ENCODE results near the gene TSPAN18.

TSPAN18 gene

DNA sequence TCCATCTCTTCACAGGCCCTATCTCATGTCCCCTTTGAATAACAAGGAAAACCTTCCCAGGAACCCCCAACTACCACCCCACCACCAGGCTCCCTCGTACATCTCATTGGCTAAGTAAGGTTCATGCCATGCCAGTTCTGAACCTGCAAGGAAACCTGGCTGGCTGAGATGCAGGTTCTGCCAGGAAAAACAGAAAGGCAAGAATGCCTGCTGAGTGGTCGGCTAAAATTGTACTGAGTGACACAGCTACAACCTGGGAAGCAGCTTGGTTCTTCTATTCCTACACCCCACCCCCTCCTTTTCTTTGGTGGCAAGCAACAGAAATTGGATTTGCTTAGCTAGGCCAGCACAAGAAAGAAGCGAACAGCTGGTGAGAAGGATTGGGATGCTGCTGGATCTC lies 36.1 kb upstream of the TSPAN18 start:
- H3K36me3 ChIP-seq (ENCODE audit: insufficient read depth, insufficient read length, low read length), result no peaks in the 10 kb centered on the region
- peaks cover 2% of the 10 kb centered on the region for H3K27me3 ChIP-seq (ENCODE audit: insufficient read depth, insufficient read length)
- H3K4me3 ChIP-seq (ENCODE audit: insufficient read length, low read depth), result no peak overlapping the region
- no peak for TF ChIP-seq YY1 (IDR thresholded peaks at IDR 0.05; ENCODE audit: insufficient read depth, insufficient read length)
- no peak for TF ChIP-seq SUZ12 (IDR thresholded peaks at IDR 0.05; ENCODE audit: extremely low read depth, insufficient read depth, insufficient read length)
- TF ChIP-seq ZNF274 (IDR thresholded peaks at IDR 0.05; ENCODE audit: low read depth, low read length), result no peak
- H3K9me3 ChIP-seq (ENCODE audit: insufficient read depth, low read length), result peaks cover under 1% of the 10 kb centered on the region; the same call in 1 of the 2 replicates
- no peak overlapping the region for H3K9ac ChIP-seq (ENCODE audit: insufficient read length, low read depth)
- no peak for DNase-seq (ENCODE audit: low read depth, low spot score)
- H3K4me1 ChIP-seq (ENCODE audit: insufficient read depth, insufficient read length), result peaks cover 14% of the 10 kb centered on the region

DNA sequence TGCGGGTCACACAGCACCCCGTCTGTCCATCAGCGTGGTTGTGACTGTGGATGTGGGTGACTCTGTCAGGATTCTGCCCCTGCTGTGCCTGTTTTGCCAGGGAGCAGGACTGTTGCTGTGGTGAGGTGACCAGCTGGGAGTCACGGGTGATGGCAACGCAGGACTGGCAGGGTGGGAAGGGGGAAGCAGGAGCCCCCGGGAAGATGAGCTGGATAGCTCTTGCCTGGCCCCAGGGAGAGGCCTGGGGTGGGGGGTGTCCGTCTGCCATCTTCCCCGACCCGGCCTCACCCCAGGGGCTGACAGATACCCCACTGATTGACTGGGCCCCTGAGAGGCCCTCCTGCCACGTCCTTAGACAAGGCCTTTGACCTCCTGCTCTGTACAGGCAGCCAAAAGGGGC lies 34.3 kb upstream of the TSPAN18 start:
- DNase-seq (ENCODE audit: low read depth, low spot score), result no peak
- TF ChIP-seq SUZ12 (IDR thresholded peaks at IDR 0.05; ENCODE audit: extremely low read depth, insufficient read depth, insufficient read length) (no peak), ZNF274 (IDR thresholded peaks at IDR 0.05; ENCODE audit: low read depth, low read length) (no peak), YY1 (IDR thresholded peaks at IDR 0.05; ENCODE audit: insufficient read depth, insufficient read length) (no peak)
- Histone ChIP-seq H3K4me3 (ENCODE audit: insufficient read length, low read depth) (no peak overlapping the region), H3K36me3 (ENCODE audit: insufficient read depth, insufficient read length, low read length) (no peaks in the 10 kb centered on the region), H3K9me3 (ENCODE audit: insufficient read depth, low read length) (no peaks in the 10 kb centered on the region), H3K27me3 (ENCODE audit: insufficient read depth, insufficient read length) (peaks cover 2% of the 10 kb centered on the region), H3K9ac (ENCODE audit: insufficient read length, low read depth) (no peak overlapping the region), H3K4me1 (ENCODE audit: insufficient read depth, insufficient read length) (peaks cover 14% of the 10 kb centered on the region)

DNA sequence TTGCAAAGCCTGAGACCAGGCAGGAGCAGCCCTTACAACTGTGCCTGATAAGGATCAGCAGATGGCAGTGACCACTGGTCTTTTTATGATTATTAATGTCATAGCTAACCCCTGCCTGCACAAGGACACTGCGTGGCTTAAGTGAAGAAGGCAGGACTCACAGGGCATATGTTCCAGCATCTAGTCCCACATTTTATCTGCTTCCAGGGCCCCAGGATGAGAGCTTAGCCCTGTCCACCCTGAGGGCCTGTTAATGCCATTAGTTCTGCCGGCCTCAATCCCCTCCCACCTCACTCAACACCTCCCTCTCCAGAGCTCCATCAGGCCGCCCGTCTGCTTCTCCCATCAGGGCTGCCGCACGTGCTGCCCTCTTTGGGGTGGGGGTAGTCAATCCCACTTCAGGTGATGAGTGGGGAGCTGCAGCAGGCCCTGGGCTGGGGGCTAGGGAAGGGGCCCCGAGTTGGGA lies 33.1 kb upstream of the TSPAN18 start:
- Histone ChIP-seq H3K9ac (ENCODE audit: insufficient read length, low read depth) (no peak overlapping the region), H3K27me3 (ENCODE audit: insufficient read depth, insufficient read length) (no peaks in the 10 kb centered on the region), H3K4me3 (ENCODE audit: insufficient read length, low read depth) (no peak overlapping the region), H3K9me3 (ENCODE audit: insufficient read depth, low read length) (no peaks in the 10 kb centered on the region), H3K4me1 (ENCODE audit: insufficient read depth, insufficient read length) (peaks cover 9% of the 10 kb centered on the region), H3K36me3 (ENCODE audit: insufficient read depth, insufficient read length, low read length) (no peaks in the 10 kb centered on the region)
- TF ChIP-seq YY1 (IDR thresholded peaks at IDR 0.05; ENCODE audit: insufficient read depth, insufficient read length), result no peak
- DNase-seq (ENCODE audit: low read depth, low spot score), result no peak

DNA sequence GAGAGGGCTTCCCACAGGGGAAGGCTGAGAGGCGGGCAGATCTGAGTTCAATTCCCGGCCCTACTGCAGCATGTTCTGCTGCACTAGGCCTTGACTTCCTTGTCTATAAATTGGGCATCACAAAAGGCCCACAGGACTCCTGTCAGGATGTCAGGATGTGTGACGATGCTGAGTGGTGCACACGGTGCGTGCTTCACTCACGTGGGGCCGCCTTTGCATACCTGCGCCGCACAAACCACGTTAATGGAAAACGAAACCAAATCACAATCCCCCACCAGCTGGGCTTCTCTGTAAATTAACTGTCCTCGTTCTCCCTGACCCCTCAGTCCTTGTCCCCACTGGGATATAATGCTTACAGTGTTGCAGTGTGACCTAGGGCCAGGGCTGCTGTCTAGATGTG lies 32.3 kb upstream of the TSPAN18 start:
- Histone ChIP-seq H3K9ac (ENCODE audit: insufficient read length, low read depth) (no peak overlapping the region), H3K36me3 (ENCODE audit: insufficient read depth, insufficient read length, low read length) (no peaks in the 10 kb centered on the region), H3K4me1 (ENCODE audit: insufficient read depth, insufficient read length) (peaks cover 10% of the 10 kb centered on the region), H3K9me3 (ENCODE audit: insufficient read depth, low read length) (no peaks in the 10 kb centered on the region), H3K4me3 (ENCODE audit: insufficient read length, low read depth) (no peak overlapping the region), H3K27me3 (ENCODE audit: insufficient read depth, insufficient read length) (no peaks in the 10 kb centered on the region)
- DNase-seq (ENCODE audit: low read depth, low spot score), result no peak
- no peak for TF ChIP-seq ZNF274 (IDR thresholded peaks at IDR 0.05; ENCODE audit: low read depth, low read length)
- TF ChIP-seq YY1 (IDR thresholded peaks at IDR 0.05; ENCODE audit: insufficient read depth, insufficient read length), result no peak
- TF ChIP-seq SUZ12 (IDR thresholded peaks at IDR 0.05; ENCODE audit: extremely low read depth, insufficient read depth, insufficient read length), result no peak

DNA sequence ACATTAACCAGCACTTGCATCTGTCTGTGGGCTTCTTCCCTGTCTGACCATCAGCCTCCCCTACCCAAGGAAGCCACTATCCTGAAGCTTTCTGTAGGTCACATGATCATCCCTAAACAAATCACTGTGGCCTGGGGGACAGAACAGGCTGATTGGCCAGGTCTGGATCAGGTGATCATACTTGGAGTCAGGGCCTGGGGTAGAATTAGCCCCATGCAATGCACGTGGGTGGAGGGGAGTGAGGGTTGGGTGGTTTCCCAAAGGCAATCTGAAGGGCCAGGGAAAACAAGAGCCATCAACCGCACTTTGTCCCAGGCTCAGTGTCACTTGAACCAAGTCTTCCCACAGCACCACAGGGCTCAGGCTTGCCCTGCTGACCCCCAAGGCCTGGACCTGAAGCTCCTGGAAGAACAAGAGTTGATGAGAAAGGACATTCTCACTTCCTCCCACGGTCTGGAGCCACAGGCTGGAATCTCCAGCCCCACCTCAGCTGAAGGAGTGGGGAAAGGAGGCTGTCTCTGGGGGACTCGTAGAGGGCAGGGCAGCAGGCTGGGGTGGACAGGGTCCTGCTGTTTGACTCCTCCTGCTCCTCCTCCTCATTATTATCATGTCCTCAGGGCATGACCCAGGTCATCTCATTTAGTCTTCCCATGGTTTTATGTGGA lies 31.5 kb upstream of the TSPAN18 start:
- no peaks in the 10 kb centered on the region for H3K9me3 ChIP-seq (ENCODE audit: insufficient read depth, low read length)
- H3K4me1 ChIP-seq (ENCODE audit: insufficient read depth, insufficient read length), result peaks cover 13% of the 10 kb centered on the region
- TF ChIP-seq SUZ12 (IDR thresholded peaks at IDR 0.05; ENCODE audit: extremely low read depth, insufficient read depth, insufficient read length), result no peak
- TF ChIP-seq YY1 (IDR thresholded peaks at IDR 0.05; ENCODE audit: insufficient read depth, insufficient read length), result no peak
- no peak for TF ChIP-seq ZNF274 (IDR thresholded peaks at IDR 0.05; ENCODE audit: low read depth, low read length)
- no peaks in the 10 kb centered on the region for H3K36me3 ChIP-seq (ENCODE audit: insufficient read depth, insufficient read length, low read length)
- DNase-seq (ENCODE audit: low read depth, low spot score), result no peak
- H3K27me3 ChIP-seq (ENCODE audit: insufficient read depth, insufficient read length), result no peaks in the 10 kb centered on the region
- H3K4me3 ChIP-seq (ENCODE audit: insufficient read length, low read depth), result no peak overlapping the region
- H3K9ac ChIP-seq (ENCODE audit: insufficient read length, low read depth), result no peak overlapping the region

DNA sequence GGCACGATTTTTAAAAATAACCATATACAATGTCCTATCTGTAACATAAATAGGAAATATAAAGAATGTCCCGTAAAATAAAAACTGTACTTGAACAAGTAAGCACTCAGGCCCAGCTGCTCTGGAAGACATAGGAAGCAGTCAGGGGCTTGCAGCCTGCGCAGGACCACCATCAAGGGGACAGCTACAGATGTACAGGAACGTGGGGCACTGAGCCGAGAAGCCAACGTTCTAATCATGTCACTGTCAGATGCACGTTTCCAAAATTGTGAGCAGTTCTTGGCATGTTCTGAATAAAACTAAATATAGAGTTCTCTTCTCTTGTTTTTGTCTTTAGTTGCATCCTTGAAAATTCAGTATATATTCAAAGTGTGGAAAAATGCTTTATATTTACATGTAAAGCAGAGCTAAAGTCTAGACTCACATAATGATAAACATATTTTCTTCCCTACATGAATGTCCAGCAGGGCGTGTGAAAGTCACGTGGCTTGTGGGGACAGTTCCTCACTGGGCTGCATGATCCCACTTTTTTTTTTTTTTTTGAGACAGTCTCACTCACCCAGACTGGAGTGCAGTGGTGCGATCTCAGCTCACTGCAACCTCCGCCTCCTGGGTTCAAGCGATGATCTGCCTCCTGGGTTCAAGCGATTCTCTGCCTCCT lies 28.4 kb upstream of the TSPAN18 start:
- Histone ChIP-seq H3K4me3 (ENCODE audit: insufficient read length, low read depth) (no peak overlapping the region), H3K4me1 (ENCODE audit: insufficient read depth, insufficient read length) (peaks cover 21% of the 10 kb centered on the region), H3K9ac (ENCODE audit: insufficient read length, low read depth) (no peak overlapping the region), H3K9me3 (ENCODE audit: insufficient read depth, low read length) (peaks cover 3% of the 10 kb centered on the region; the same call in 1 of the 2 replicates), H3K36me3 (ENCODE audit: insufficient read depth, insufficient read length, low read length) (no peaks in the 10 kb centered on the region), H3K27me3 (ENCODE audit: insufficient read depth, insufficient read length) (no peaks in the 10 kb centered on the region)
- DNase-seq (ENCODE audit: low read depth, low spot score), result no peak
- TF ChIP-seq SUZ12 (IDR thresholded peaks at IDR 0.05; ENCODE audit: extremely low read depth, insufficient read depth, insufficient read length) (no peak), YY1 (IDR thresholded peaks at IDR 0.05; ENCODE audit: insufficient read depth, insufficient read length) (no peak)

DNA sequence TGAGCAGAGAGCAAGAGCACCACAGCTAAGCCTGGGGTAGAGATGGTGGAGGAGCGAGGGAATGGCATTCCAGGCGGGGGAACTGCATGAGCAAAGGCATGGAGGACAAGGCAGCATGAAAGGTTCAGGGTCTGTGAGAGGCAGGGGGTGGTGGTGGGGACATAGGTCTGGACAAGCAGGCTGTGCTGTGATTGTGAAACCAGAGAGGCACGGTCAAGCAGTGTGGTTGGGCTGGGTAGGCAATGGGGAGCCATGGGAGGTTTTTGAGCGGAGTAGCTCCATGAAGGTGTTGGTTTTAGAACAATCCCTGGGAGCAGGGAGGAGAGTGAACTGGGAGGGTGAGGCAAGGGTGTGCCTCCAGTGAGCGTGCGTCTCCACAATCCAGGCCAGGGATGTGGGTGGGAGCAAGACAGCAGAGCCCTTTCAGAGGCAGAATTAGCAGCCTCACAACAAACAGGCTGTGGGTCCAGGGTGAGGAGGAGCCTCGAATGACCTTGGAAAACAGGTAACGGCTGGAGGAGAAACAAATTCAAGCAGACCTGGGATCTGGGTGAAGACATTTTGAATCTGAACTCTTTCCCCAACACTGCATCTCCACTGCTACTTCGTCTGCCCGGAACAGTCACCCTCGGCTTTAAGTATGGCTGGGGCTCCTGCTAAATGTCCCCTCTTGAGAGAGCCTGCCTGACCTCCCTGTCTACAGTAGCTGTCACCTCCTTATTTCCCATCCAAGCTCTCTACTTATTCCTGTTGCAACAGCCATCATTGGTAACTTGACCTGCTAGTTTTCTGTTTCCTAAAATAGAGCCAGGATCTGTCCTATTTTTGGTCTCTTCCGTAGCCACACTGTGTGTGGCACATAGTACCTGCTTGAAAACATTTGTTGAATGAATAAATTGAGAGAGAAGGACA lies 27.0 kb upstream of the TSPAN18 start:
- Histone ChIP-seq H3K4me1 (ENCODE audit: insufficient read depth, insufficient read length) (peaks cover 17% of the 10 kb centered on the region), H3K27me3 (ENCODE audit: insufficient read depth, insufficient read length) (no peaks in the 10 kb centered on the region), H3K36me3 (ENCODE audit: insufficient read depth, insufficient read length, low read length) (no peaks in the 10 kb centered on the region), H3K9me3 (ENCODE audit: insufficient read depth, low read length) (peaks cover 14% of the 10 kb centered on the region), H3K9ac (ENCODE audit: insufficient read length, low read depth) (no peak overlapping the region), H3K4me3 (ENCODE audit: insufficient read length, low read depth) (no peak overlapping the region)
- no peak for DNase-seq (ENCODE audit: low read depth, low spot score)
- TF ChIP-seq YY1 (IDR thresholded peaks at IDR 0.05; ENCODE audit: insufficient read depth, insufficient read length) (no peak), ZNF274 (IDR thresholded peaks at IDR 0.05; ENCODE audit: low read depth, low read length) (no peak), SUZ12 (IDR thresholded peaks at IDR 0.05; ENCODE audit: extremely low read depth, insufficient read depth, insufficient read length) (no peak)
